ENCODE data around the gene SETD1A.

- TF ChIP-seq EZH2 (IDR thresholded peaks at IDR 0.05; ENCODE audit: low read depth) (no peak), CTCF (conservative IDR thresholded peaks at IDR 0.05) (peak; percentile 73)
Measured at GRCh38 chr16:30934827-30935557, 22.6 kb upstream of the SETD1A start.

Measured in PC-9 (cell line).